Smooth muscle cell (in vitro differentiated cells): ENCODE measurements around the gene NCL. TPM values are rescaled to one million over a fixed set of nuclear protein-coding genes. Genes with fewer than 3 reads are reported as not detected.

ENCODE experiments used
- DNase-seq: peaks from one replicate; lab custom pipeline; 2025; ENCODE audit not compliant: unreplicated experiment; lab: John Stamatoyannopoulos, UW
- H2AFZ ChIP-seq: fragments of 200-600 bp; sonication (generic); 2 replicates; pipeline ENCODE4 v1.6.0; 2016; ENCODE audit warnings: antibody characterized with exemption, low read depth, mild to moderate bottlenecking
- H3F3A ChIP-seq: fragments of 200-600 bp; sonication (generic); 2 replicates; pipeline ENCODE4 v1.6.0; 2017; ENCODE audit warnings: antibody characterized with exemption, low read depth
- H3K27ac ChIP-seq: fragments of 200-600 bp; sonication (generic); 2 replicates; pipeline ENCODE4 v1.5.1; 2016; ENCODE audit warnings: low read depth, mild to moderate bottlenecking
- H3K27me3 ChIP-seq: fragments of 200-600 bp; sonication (generic); 2 replicates; pipeline ENCODE4 v1.6.1; 2016; ENCODE audit warnings: low read depth, mild to moderate bottlenecking
- H3K36me3 ChIP-seq: fragments of 200-600 bp; sonication (generic); 2 replicates; pipeline ENCODE4 v1.5.1; 2016; ENCODE audit warnings: low read depth
- H3K4me1 ChIP-seq: fragments of 200-600 bp; sonication (generic); 2 replicates; pipeline ENCODE4 v1.5.1; 2016; ENCODE audit warnings: low read depth
- H3K4me2 ChIP-seq: fragments of 200-600 bp; sonication (generic); 2 replicates; pipeline ENCODE4 v1.6.0; 2016; ENCODE audit warnings: mild to moderate bottlenecking
- H3K4me3 ChIP-seq: fragments of 200-600 bp; sonication (generic); 2 replicates; pipeline ENCODE4 v1.5.1; 2016; ENCODE audit warnings: mild to moderate bottlenecking
- H3K79me2 ChIP-seq: fragments of 200-600 bp; sonication (generic); 2 replicates; pipeline ENCODE4 v1.6.0; 2016; ENCODE audit warnings: low read depth, mild to moderate bottlenecking
- H3K9ac ChIP-seq: fragments of 200-600 bp; sonication (generic); 2 replicates; pipeline ENCODE4 v1.6.0; 2016; ENCODE audit warnings: low read depth
- H3K9me3 ChIP-seq: fragments of 200-600 bp; sonication (generic); replicated peaks from 2 replicates; pipeline ENCODE4 v1.5.1; 2016; ENCODE audit warnings: low read depth
- H4K20me1 ChIP-seq: fragments of 200-600 bp; sonication (generic); 2 replicates; pipeline ENCODE4 v1.6.0; 2016; ENCODE audit warnings: low read depth
- WGBS: methylation state at CpG from one replicate; pipeline ENCODE4 v1.1.7; 2016; ENCODE audit warnings: low lambda C conversion rate; 5-methylcytosine and 5-hydroxymethylcytosine counted together
- polyA plus RNA-seq: library from polyadenylated mRNA; unstranded; fragments of >200 nt; fragmentation: Nextera tagmentation; extraction: Ambion mirVana; gene quantifications from 2 replicates; pipeline ENCODE4 v1.2.1, GENCODE V29; 2016
- total RNA-seq: library from RNA; depleted of rRNA; stranded (reverse); fragments of >200 nt; gene quantifications from 2 replicates; pipeline ENCODE4 v1.2.3, GENCODE V29; 2014
- TF ChIP-seq, protein P1 (sequence below): fragments of 200-600 bp; sonication (generic); IDR thresholded peaks from 2 replicates; pipeline ENCODE4 v1.5.1; 2017; ENCODE audit warnings: borderline replicate concordance, mild to moderate bottlenecking, antibody characterized with exemption; ENCODE audit not compliant: insufficient read depth, poor library complexity, severe bottlenecking

The NCL gene
- total and polyA plus RNA-seq, 2 experiments from 2014 or later, result 108 to 219 TPM

DNA sequence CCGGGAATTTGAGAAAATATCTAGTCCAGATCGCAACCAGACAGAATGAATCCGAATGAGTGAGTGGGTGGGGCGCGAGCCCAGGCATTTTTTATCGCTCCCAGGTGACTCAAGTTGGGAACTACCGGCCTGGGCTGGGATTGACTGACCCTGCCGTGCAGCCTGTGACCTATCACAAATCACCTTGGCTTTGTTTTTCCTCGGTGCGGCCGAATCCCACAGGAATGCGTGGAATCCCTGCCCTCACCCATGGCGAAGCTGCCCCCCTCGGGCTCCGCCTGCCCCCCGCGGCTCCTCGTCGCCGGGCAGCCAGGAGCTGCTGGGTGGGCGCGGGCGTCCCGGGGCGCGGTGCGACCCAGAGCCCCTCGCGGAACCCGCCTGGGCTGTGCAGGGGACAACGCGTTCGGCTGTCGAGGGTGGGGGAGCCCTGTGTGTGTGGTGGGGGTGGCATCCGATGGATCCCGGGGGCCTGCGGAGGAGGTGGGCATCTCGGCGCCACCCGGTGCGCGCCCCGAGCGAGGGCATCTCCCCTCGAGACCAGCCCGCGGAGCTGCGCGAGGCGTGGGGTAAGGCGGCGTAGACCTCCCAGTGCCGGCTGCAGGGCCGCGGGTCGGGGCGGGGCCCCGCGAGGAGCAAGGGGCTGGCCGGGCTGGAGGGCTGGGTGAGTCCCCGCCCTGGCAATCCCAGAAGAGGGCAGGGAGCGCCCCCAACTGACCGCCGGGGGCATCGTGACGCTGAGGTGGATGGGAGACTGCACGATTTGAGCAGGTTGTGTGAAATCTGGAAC lies 52.3 kb downstream of the NCL start:
- Histone ChIP-seq H3K4me1 (peaks cover 6% of the 10 kb centered on the region), H3K9ac (peak overlapping the region; percentile 30), H3K36me3 (no peaks in the 10 kb centered on the region), H3K4me3 (peak overlapping the region; percentile 54), H3K27me3 (peaks cover 7% of the 10 kb centered on the region), H3K4me2 (peak overlapping the region; percentile 86), H3F3A (no peaks in the 10 kb centered on the region), H3K27ac (no peak overlapping the region), H3K9me3 (no peaks in the 10 kb centered on the region), H4K20me1 (no peaks in the 10 kb centered on the region), H3K79me2 (no peaks in the 10 kb centered on the region), H2AFZ (peak overlapping the region; percentile 73)
- peak; percentile 63 for DNase-seq
- WGBS, result 1% methylated on average over 47 of the region's 67 CpGs
- TF ChIP-seq, protein P1, sequence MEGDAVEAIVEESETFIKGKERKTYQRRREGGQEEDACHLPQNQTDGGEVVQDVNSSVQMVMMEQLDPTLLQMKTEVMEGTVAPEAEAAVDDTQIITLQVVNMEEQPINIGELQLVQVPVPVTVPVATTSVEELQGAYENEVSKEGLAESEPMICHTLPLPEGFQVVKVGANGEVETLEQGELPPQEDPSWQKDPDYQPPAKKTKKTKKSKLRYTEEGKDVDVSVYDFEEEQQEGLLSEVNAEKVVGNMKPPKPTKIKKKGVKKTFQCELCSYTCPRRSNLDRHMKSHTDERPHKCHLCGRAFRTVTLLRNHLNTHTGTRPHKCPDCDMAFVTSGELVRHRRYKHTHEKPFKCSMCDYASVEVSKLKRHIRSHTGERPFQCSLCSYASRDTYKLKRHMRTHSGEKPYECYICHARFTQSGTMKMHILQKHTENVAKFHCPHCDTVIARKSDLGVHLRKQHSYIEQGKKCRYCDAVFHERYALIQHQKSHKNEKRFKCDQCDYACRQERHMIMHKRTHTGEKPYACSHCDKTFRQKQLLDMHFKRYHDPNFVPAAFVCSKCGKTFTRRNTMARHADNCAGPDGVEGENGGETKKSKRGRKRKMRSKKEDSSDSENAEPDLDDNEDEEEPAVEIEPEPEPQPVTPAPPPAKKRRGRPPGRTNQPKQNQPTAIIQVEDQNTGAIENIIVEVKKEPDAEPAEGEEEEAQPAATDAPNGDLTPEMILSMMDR, result peak; percentile 85

DNA sequence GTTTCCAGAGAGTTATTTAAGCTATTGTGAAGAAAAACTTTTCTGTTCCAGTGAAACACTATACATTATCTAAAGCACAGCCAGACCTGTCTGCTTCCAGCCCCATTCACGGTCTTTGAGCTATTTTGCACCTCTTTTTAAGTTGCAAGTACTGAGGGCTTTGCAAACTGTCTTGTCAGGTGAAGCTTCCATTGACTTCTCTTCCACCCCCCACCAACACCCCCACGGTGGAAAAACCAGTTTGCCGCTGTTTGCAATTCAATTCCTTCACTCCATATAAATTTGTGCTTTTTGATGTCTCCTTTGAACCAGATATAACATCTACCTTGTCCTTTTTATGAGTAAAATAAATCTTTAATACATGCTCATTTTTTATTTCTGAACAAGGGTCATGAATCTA lies 53.0 kb downstream of the NCL start:
- WGBS, result 35% methylated on average over 3 of the region's 3 CpGs

DNA sequence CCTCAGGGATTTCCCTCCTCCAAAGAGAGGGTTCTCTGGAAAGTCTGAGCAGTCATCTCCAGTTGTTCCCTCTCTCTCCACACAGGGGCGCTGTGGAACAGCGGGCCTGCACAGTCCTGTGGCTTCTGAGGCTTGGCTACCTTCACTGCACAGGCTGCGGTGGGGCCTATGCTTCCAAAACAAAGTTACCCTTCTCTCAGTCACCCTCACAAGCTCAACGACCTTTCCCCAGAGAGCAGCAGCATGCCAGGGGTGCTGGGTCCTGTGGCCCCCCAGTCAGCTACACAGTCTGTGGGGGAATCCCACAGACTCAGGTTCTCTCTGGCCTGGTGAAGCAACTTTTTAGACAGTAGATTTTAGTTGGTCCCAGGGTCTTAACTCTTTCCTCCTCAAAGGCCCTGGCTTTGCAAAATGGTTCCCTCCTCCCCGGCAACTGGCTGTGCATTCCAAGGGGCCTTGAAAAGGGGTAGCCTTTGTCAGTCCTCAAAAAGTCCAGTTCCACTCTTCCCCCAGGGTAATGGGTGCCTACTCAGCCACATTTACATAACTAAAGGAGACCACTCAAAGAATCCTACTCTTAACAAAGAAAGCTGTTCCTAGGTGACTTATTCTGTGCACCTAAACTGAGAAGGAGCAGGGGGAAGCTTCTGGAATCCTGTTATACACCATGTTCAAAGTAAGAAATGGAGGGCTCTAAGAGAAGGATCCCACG lies 53.8 kb downstream of the NCL start:
- TF ChIP-seq, protein P1, result peak; percentile 40
- Histone ChIP-seq H2AFZ (no peak overlapping the region), H3K79me2 (no peaks in the 10 kb centered on the region), H3K4me1 (peaks cover 6% of the 10 kb centered on the region), H3F3A (no peaks in the 10 kb centered on the region), H3K27ac (no peak overlapping the region), H3K27me3 (peaks cover 7% of the 10 kb centered on the region), H3K9me3 (no peaks in the 10 kb centered on the region), H3K4me2 (no peak overlapping the region), H4K20me1 (no peaks in the 10 kb centered on the region), H3K36me3 (no peaks in the 10 kb centered on the region), H3K9ac (no peak overlapping the region), H3K4me3 (no peak overlapping the region)
- WGBS, result 67% methylated on average over 6 of the region's 6 CpGs
- DNase-seq, result no peak

More for the DNA sequence above, 53.0 kb downstream of the NCL start:
- no peak for DNase-seq
- no peak overlapping the region for H3K9ac ChIP-seq
- no peaks in the 10 kb centered on the region for H3F3A ChIP-seq
- H3K36me3 ChIP-seq, result no peaks in the 10 kb centered on the region
- H3K27me3 ChIP-seq, result peaks cover 7% of the 10 kb centered on the region
- H2AFZ ChIP-seq, result no peak overlapping the region
- H3K4me2 ChIP-seq, result peak overlapping the region; percentile 86
- H3K9me3 ChIP-seq, result no peaks in the 10 kb centered on the region
- H3K27ac ChIP-seq, result no peak overlapping the region
- peak overlapping the region; percentile 54 for H3K4me3 ChIP-seq
- H4K20me1 ChIP-seq, result no peaks in the 10 kb centered on the region
- H3K79me2 ChIP-seq, result no peaks in the 10 kb centered on the region
- TF ChIP-seq, protein P1, result no peak
- peaks cover 6% of the 10 kb centered on the region for H3K4me1 ChIP-seq
